GM23338 (cell line): ENCODE results near the gene TMEM150A.

Experiments used
- ETS1 ChIP-seq: IDR thresholded peaks from 2 replicates; pipeline ENCODE4 v1.6.1; 2016; ENCODE audit warnings: antibody characterized with exemption
- EZH2 ChIP-seq: fragments of 200-600 bp; sonication (generic); IDR thresholded peaks from one replicate; pipeline ENCODE4 v1.8.0; 2017; ENCODE audit warnings: antibody characterized with exemption, mild to moderate bottlenecking, low read depth; ENCODE audit not compliant: unreplicated experiment
- JUNB ChIP-seq: IDR thresholded peaks from one replicate; pipeline ENCODE4 v1.6.1; 2016; ENCODE audit warnings: antibody characterized with exemption; ENCODE audit not compliant: unreplicated experiment
- REST ChIP-seq: IDR thresholded peaks from one replicate; pipeline ENCODE4 v1.6.1; 2018; ENCODE audit warnings: antibody characterized with exemption; ENCODE audit not compliant: unreplicated experiment
- STAT1 ChIP-seq: IDR thresholded peaks from one replicate; pipeline ENCODE4 v1.6.1; 2016; ENCODE audit warnings: antibody characterized with exemption; ENCODE audit not compliant: unreplicated experiment
- TF ChIP-seq, protein P1 (sequence below), 2 experiments: fragments of 200-600 bp in 1 of 2; sonication (generic) in 1 of 2; conservative IDR thresholded peaks; 2 replicates each; pipeline versions ENCODE4 v1.5.1 to v1.6.1; 2016 to 2017; ENCODE audit warnings: antibody characterized with exemption in 2 of 2, low read depth in 2 of 2, mild to moderate bottlenecking in 2 of 2, moderate library complexity in 1 of 2

DNA sequence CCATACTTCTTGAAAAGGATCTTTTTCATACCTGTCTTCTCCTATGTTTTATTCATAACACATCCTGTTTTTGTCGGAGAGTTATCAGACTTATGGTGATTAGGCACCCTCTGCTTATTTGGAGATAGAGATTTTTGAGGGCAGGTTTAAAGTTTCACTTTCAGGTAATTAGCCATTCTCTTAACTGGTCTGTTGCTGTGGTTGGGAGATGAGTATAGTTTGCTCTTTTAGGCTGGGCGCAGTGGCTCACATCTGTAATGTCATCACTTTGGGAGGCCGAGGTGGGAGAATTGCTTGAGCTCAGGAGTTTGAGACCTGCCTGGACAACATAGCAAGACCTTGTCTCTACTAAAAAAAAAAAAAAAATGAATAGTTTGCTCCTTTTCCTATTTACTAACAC, 40.2 kb upstream of the TMEM150A start:
- TF ChIP-seq, protein P1, sequence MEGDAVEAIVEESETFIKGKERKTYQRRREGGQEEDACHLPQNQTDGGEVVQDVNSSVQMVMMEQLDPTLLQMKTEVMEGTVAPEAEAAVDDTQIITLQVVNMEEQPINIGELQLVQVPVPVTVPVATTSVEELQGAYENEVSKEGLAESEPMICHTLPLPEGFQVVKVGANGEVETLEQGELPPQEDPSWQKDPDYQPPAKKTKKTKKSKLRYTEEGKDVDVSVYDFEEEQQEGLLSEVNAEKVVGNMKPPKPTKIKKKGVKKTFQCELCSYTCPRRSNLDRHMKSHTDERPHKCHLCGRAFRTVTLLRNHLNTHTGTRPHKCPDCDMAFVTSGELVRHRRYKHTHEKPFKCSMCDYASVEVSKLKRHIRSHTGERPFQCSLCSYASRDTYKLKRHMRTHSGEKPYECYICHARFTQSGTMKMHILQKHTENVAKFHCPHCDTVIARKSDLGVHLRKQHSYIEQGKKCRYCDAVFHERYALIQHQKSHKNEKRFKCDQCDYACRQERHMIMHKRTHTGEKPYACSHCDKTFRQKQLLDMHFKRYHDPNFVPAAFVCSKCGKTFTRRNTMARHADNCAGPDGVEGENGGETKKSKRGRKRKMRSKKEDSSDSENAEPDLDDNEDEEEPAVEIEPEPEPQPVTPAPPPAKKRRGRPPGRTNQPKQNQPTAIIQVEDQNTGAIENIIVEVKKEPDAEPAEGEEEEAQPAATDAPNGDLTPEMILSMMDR (conservative IDR thresholded peaks at IDR 0.05; ENCODE audit: low read depth in 2 of 2), result no peak
- TF ChIP-seq EZH2 (no peak), JUNB (no peak), ETS1 (no peak), REST (no peak), STAT1 (no peak)
